Caco-2 (cell line): ENCODE results near the gene SLMAP. TPM values are rescaled to one million over a fixed set of nuclear protein-coding genes. Genes with fewer than 3 reads are reported as not detected.
A peak's percentile ranks its signal among the peaks of the same experiment; 100 is the strongest.

Experiments
- BruUV-seq: library from RNA; stranded (reverse); fragments of 400-500 nt; replicated peaks from 2 replicates; lab custom pipeline; 2021; lab: Mats Ljungman, UMichigan
- CTCF ChIA-PET: fragments of 300-600 bp; sonication (Branson Sonifier 250); formaldehyde crosslinking; loops from one replicate; lab custom pipeline; 2022; ENCODE audit warnings: antibody characterized with exemption; lab: Charles Lee
- POLR2A ChIA-PET: fragments of 300-600 bp; sonication (Branson Sonifier 250); formaldehyde crosslinking; loops from one replicate; lab custom pipeline; 2022; ENCODE audit warnings: antibody characterized with exemption; lab: Charles Lee
- DNase-seq, 2 experiments: peaks; one replicate each; pipeline versions ENCODE4 v3.0.0 to v3.0.0-alpha.2; 2020 to 2022
- H3K27me3 ChIP-seq: replicated peaks from 2 replicates; pipeline ENCODE4 v1.6.0; 2011; ENCODE audit warnings: low read length; ENCODE audit not compliant: control insufficient read depth, insufficient read depth
- H3K36me3 ChIP-seq: 2 replicates; pipeline ENCODE4 v1.5.1; 2011; ENCODE audit warnings: low read length; ENCODE audit not compliant: control insufficient read depth, insufficient read depth
- H3K4me1 ChIP-seq: fragments of 250-450 bp; sonication (Bioruptor Pico); 2 replicates; pipeline ENCODE4 v1.5.1; 2020; ENCODE audit warnings: mild to moderate bottlenecking
- H3K4me3 ChIP-seq: 2 replicates; pipeline ENCODE4 v1.5.1; 2011; ENCODE audit warnings: low read depth, mild to moderate bottlenecking, control low read depth, low read length
- H3K9me3 ChIP-seq: fragments of 250-450 bp; sonication (Bioruptor Pico); 2 replicates; pipeline ENCODE4 v1.5.1; 2020; ENCODE audit warnings: mild to moderate bottlenecking, moderate library complexity
- H3K27ac Mint-ChIP-seq: one replicate; pipeline ENCODE4 v1.8.0; 2022; ENCODE audit warnings: mixed read lengths; ENCODE audit not compliant: unreplicated experiment
- H3K27me3 Mint-ChIP-seq: one replicate; pipeline ENCODE4 v1.8.0; 2022; ENCODE audit warnings: mixed read lengths; ENCODE audit not compliant: insufficient read depth, unreplicated experiment
- H3K36me3 Mint-ChIP-seq: one replicate; pipeline ENCODE4 v1.8.0; 2022; ENCODE audit warnings: mild to moderate bottlenecking, mixed read lengths; ENCODE audit not compliant: insufficient read depth, unreplicated experiment
- H3K4me1 Mint-ChIP-seq: one replicate; pipeline ENCODE4 v1.8.0; 2022; ENCODE audit warnings: low read depth, mixed read lengths; ENCODE audit not compliant: unreplicated experiment
- H3K4me3 Mint-ChIP-seq: one replicate; pipeline ENCODE4 v1.8.0; 2022; ENCODE audit warnings: mild to moderate bottlenecking, moderate library complexity, mixed read lengths; ENCODE audit not compliant: unreplicated experiment
- H3K9me3 Mint-ChIP-seq: one replicate; pipeline ENCODE4 v1.8.0; 2022; ENCODE audit warnings: mixed read lengths; ENCODE audit not compliant: unreplicated experiment
- intact Hi-C: fragments of 100-400 bp; cut with micrococcal nuclease; formaldehyde crosslinking; loops from one replicate; pipeline ENCODE4 v1.10.0; 2022; ENCODE audit not compliant: unreplicated experiment
- total RNA-seq: library from RNA; stranded (reverse); gene quantifications from 2 replicates; pipeline ENCODE4 v1.2.3, GENCODE V29; 2022
- TF ChIP-seq, protein P1 (sequence below), 2 experiments: fragments of 200-600 bp in 1 of 2; IDR thresholded peaks; 1 replicate in 1 of 2; 2 replicates in 1 of 2; pipeline versions ENCODE4 v1.5.1 to v1.8.0; 2011 to 2022; ENCODE audit warnings: antibody characterized with exemption in 1 of 2, control low read depth in 1 of 2, inconsistent platforms in 1 of 2, low read depth in 1 of 2, low read length in 1 of 2, mild to moderate bottlenecking in 1 of 2, moderate library complexity in 1 of 2; ENCODE audit not compliant: insufficient read depth in 1 of 2, severe bottlenecking in 1 of 2, unreplicated experiment in 1 of 2

Gene SLMAP
- total RNA-seq, 1 experiment from 2014 or later: 136 TPM

GRCh38 chr3:57797701-57798487 is 41.8 kb downstream of the SLMAP start:
- TF ChIP-seq, protein P1, sequence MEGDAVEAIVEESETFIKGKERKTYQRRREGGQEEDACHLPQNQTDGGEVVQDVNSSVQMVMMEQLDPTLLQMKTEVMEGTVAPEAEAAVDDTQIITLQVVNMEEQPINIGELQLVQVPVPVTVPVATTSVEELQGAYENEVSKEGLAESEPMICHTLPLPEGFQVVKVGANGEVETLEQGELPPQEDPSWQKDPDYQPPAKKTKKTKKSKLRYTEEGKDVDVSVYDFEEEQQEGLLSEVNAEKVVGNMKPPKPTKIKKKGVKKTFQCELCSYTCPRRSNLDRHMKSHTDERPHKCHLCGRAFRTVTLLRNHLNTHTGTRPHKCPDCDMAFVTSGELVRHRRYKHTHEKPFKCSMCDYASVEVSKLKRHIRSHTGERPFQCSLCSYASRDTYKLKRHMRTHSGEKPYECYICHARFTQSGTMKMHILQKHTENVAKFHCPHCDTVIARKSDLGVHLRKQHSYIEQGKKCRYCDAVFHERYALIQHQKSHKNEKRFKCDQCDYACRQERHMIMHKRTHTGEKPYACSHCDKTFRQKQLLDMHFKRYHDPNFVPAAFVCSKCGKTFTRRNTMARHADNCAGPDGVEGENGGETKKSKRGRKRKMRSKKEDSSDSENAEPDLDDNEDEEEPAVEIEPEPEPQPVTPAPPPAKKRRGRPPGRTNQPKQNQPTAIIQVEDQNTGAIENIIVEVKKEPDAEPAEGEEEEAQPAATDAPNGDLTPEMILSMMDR (IDR thresholded peaks at IDR 0.05; ENCODE audit: insufficient read depth in 1 of 2, low read depth in 1 of 2, low read length in 1 of 2, severe bottlenecking in 1 of 2, unreplicated experiment in 1 of 2): no peak
- Mint-ChIP-seq H3K27me3 (no peaks in the 10 kb centered on the region), H3K4me3 (peak overlapping the region; percentile 8), H3K27ac (no peak overlapping the region), H3K36me3 (peaks cover 22% of the 10 kb centered on the region), H3K4me1 (peaks cover 42% of the 10 kb centered on the region), H3K9me3 (no peaks in the 10 kb centered on the region)
- DNase-seq: no peak
- ChIA-PET POLR2A (interaction anchor here (0.9 kb wide), 1 partner anchor 105 kb away, joined by 3 read pairs; no protein-coding TSS in a partner anchor), CTCF (no interaction called here)
- no TSS peak for BruUV-seq
- Histone ChIP-seq H3K9me3 (no peaks in the 10 kb centered on the region; the same call in 1 of the 2 replicates), H3K4me1 (peaks cover 50% of the 10 kb centered on the region), H3K4me3 (no peak overlapping the region), H3K36me3 (no peaks in the 10 kb centered on the region), H3K27me3 (no peaks in the 10 kb centered on the region)
- intact Hi-C loops: no loop called here

GRCh38 chr3:57803647-57804081 is 47.6 kb downstream of the SLMAP start:
- H3K4me1 ChIP-seq: peaks cover 47% of the 10 kb centered on the region
- ChIA-PET CTCF (no interaction called here), POLR2A (no interaction called here)
- TF ChIP-seq, protein P1 (IDR thresholded peaks at IDR 0.05; ENCODE audit: insufficient read depth in 1 of 2, low read depth in 1 of 2, low read length in 1 of 2, severe bottlenecking in 1 of 2, unreplicated experiment in 1 of 2): no peak
- no peaks in the 10 kb centered on the region for H3K36me3 ChIP-seq
- Mint-ChIP-seq H3K4me3 (peak overlapping the region; percentile 52), H3K27ac (peak overlapping the region; percentile 23), H3K4me1 (peaks cover 44% of the 10 kb centered on the region), H3K36me3 (peaks cover 12% of the 10 kb centered on the region), H3K9me3 (no peaks in the 10 kb centered on the region), H3K27me3 (no peaks in the 10 kb centered on the region)
- DNase-seq: peak in 1 of 2 experiments; percentile 27
- H3K9me3 ChIP-seq: no peaks in the 10 kb centered on the region
- BruUV-seq: no TSS peak
- no peaks in the 10 kb centered on the region for H3K27me3 ChIP-seq
- no peak overlapping the region for H3K4me3 ChIP-seq
- intact Hi-C loops: loop anchor here (2.0 kb wide), 1 partner anchor 13 kb away; no protein-coding TSS in a partner anchor

DNA sequence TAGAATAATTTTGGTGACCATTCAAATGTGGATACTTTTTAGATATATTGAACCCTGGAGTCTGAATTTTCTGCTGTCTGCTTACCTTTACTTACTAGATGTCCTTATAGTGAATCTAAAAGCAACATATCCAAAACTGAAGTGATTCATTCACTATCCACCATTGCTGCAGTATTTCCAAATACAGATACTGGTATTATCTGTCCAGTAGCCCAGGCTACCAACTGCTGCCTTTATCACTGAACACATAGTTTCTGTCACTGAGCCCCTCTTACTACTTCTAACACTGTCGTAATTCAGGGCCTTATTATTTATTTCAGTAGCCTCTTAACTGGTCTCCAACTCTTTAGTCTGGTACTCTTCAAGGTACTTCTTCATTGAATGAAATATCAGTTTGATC is 49.2 kb downstream of the SLMAP start:
- no peaks in the 10 kb centered on the region for H3K9me3 ChIP-seq
- BruUV-seq: no TSS peak
- POLR2A ChIA-PET: no interaction called here
- Mint-ChIP-seq H3K36me3 (peaks cover 11% of the 10 kb centered on the region), H3K9me3 (no peaks in the 10 kb centered on the region), H3K4me1 (peaks cover 51% of the 10 kb centered on the region), H3K27me3 (no peaks in the 10 kb centered on the region), H3K4me3 (no peak overlapping the region), H3K27ac (peak overlapping the region; percentile 39)
- CTCF ChIA-PET: no interaction called here
- H3K36me3 ChIP-seq: no peaks in the 10 kb centered on the region
- H3K4me3 ChIP-seq: no peak overlapping the region
- TF ChIP-seq, protein P1 (IDR thresholded peaks at IDR 0.05; ENCODE audit: insufficient read depth in 1 of 2, low read depth in 1 of 2, low read length in 1 of 2, severe bottlenecking in 1 of 2, unreplicated experiment in 1 of 2): no peak
- H3K4me1 ChIP-seq: peaks cover 41% of the 10 kb centered on the region
- no peak for DNase-seq
- no peaks in the 10 kb centered on the region for H3K27me3 ChIP-seq
- intact Hi-C loops: no loop called here
